A673 (cell line): Measurements from ENCODE around the gene C4orf50.

Experiments
- EZH2 ChIP-seq: fragments of 200-600 bp; sonication (generic); IDR thresholded peaks from 2 replicates; pipeline ENCODE4 v1.6.1; 2017; ENCODE audit warnings: borderline replicate concordance, low read depth, mild to moderate bottlenecking, mixed read lengths, antibody characterized with exemption, low read length; ENCODE audit not compliant: poor library complexity, severe bottlenecking
- TF ChIP-seq, protein P1 (sequence below): fragments of 300-800, 200-600 bp; sonication (generic); conservative IDR thresholded peaks from 2 replicates; pipeline ENCODE4 v1.5.1; 2017; ENCODE audit warnings: low read depth, mild to moderate bottlenecking, antibody characterized with exemption, low read length, moderate library complexity, mixed read lengths

DNA sequence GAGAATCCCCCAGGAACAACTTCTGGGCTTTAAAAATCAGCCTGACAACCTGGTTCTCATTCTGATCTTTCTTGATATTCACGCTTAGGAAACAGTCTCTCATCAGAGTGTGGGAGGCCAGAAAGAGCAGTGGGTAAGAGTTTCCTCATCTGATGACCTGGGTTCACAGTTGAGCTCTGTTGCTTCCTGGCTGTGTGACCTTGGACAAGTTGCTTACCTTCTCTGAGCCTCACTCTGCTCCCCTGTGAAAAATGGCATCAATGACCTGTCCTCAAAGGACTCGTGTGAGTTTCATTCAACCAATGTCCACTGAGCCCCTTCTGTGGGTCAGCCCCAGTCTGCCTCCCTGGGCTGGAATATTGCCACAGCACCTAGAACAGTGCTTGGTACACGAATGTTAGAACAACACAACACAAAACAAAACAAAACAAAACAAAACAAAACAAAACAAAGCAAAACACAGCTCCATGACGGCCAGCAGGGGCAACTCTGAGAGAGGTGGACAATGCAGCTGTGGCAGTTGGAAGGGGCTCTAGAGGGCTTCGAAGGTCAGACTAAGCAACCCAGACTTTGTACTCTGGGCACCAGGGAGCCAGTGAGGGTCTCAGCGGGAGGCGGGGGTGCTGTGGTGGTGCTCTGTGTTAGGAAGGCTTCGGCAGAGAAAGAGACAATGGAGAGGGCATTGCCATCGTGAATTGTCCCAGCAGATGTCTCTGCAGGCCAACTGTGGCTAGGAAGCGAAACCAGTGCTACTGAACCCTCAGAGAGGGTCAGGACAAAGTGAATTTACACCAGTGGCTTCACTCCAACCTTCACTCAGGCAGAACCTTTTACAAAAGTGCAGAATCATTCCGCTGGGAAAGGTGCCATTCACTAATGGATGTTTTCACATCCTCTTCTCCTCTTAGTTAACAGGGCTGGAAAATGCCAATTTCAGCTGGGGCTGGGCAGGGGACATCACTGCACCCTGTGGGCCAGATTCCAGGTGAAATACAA is 14.3 kb upstream of the C4orf50 start:
- TF ChIP-seq, protein P1, sequence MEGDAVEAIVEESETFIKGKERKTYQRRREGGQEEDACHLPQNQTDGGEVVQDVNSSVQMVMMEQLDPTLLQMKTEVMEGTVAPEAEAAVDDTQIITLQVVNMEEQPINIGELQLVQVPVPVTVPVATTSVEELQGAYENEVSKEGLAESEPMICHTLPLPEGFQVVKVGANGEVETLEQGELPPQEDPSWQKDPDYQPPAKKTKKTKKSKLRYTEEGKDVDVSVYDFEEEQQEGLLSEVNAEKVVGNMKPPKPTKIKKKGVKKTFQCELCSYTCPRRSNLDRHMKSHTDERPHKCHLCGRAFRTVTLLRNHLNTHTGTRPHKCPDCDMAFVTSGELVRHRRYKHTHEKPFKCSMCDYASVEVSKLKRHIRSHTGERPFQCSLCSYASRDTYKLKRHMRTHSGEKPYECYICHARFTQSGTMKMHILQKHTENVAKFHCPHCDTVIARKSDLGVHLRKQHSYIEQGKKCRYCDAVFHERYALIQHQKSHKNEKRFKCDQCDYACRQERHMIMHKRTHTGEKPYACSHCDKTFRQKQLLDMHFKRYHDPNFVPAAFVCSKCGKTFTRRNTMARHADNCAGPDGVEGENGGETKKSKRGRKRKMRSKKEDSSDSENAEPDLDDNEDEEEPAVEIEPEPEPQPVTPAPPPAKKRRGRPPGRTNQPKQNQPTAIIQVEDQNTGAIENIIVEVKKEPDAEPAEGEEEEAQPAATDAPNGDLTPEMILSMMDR = no peak
- TF ChIP-seq EZH2 = no peak
